Esophagus squamous epithelium (tissue), 5 donors: Measurements from ENCODE around the gene RMI2. TPM values are rescaled to one million over a fixed set of nuclear protein-coding genes. Genes with fewer than 3 reads are reported as not detected.
"Not testable (repeated sequence)": the region's sequence is repeated elsewhere in the genome, so short reads cannot be mapped to it uniquely, and the experiment has no call there.

ENCODE experiments used
- DNase-seq: peaks from one replicate; lab custom pipeline; 2025; lab: John Stamatoyannopoulos, UW
- H3K27ac ChIP-seq, 4 donors: fragments of 200-600 bp; sonication (generic); one replicate each; pipeline ENCODE4 v1.5.1; 2016 to 2019; ENCODE audit warnings: mild to moderate bottlenecking in 1 of 4
- H3K27me3 ChIP-seq, 4 donors: fragments of 200-600 bp; sonication (generic); 1 replicate in 3 of 4; 2 replicates in 1 of 4; pipeline versions ENCODE4 v1.5.1 to v1.6.0; 2017 to 2021; ENCODE audit warnings: antibody characterized with exemption in 1 of 4
- H3K36me3 ChIP-seq, 3 donors: fragments of 200-600 bp; sonication (generic); one replicate each; pipeline ENCODE4 v1.5.1; 2016 to 2019
- H3K4me1 ChIP-seq, 3 donors: fragments of 200-600 bp; sonication (generic); one replicate each; pipeline ENCODE4 v1.5.1; 2017 to 2019
- H3K4me3 ChIP-seq, 4 donors: fragments of 200-600 bp; sonication (generic); 1 replicate in 3 of 4; 2 replicates in 1 of 4; pipeline ENCODE4 v1.5.1; 2016 to 2019; ENCODE audit warnings: mild to moderate bottlenecking in 2 of 4, moderate library complexity in 1 of 4
- H3K9me3 ChIP-seq, 3 donors: fragments of 200-600 bp; sonication (generic); one replicate each; pipeline ENCODE4 v1.5.1; 2016 to 2019
- CTCF ChIP-seq, 6 experiments: fragments of 450-650 bp in 4 of 6; fragments of 200-600 bp in 2 of 6; sonication (generic) in 2 of 6; IDR thresholded peaks; one replicate each; pipeline ENCODE4 v1.5.1; 2016 to 2019; ENCODE audit warnings: antibody characterized with exemption in 6 of 6, mild to moderate bottlenecking in 4 of 6, moderate library complexity in 4 of 6
- POLR2A ChIP-seq, 4 donors: fragments of 450-650 bp; IDR thresholded peaks; one replicate each; pipeline ENCODE4 v1.6.1; 2017; ENCODE audit warnings: antibody characterized with exemption in 4 of 4, mild to moderate bottlenecking in 4 of 4, moderate library complexity in 3 of 4
- WGBS, 2 donors: methylation state at CpG; one replicate each; pipeline ENCODE4 v1.1.5; 2018; 5-methylcytosine and 5-hydroxymethylcytosine counted together
- intact Hi-C: fragments of 100-400 bp; cut with DNase I; formaldehyde crosslinking; loops from one replicate; pipeline ENCODE4 v1.15.0; 2022
- total RNA-seq, 4 donors: library from RNA; depleted of rRNA; stranded (reverse); fragments of >200 nt; gene quantifications; one replicate each; pipeline ENCODE4 v1.1.0, GENCODE V29; 2016
- donor health status: DM: yes; HTN: yes; CAD: no.

RMI2 gene
- total RNA-seq, 4 donors from 2014 or later = 4.6 to 12.0 (median 8.1) TPM

- peaks cover 0 to 24% (median 6%) of the 10 kb centered on the region in 3 donors for H3K4me1 ChIP-seq
- no peak overlapping the region for H3K4me3 ChIP-seq
- no peaks in the 10 kb centered on the region for H3K9me3 ChIP-seq
- H3K27ac ChIP-seq = no peak overlapping the region
- no peak for DNase-seq
- H3K36me3 ChIP-seq = no peaks in the 10 kb centered on the region
- TF ChIP-seq CTCF (IDR thresholded peaks at IDR 0.05) = no peak
- no peak for TF ChIP-seq POLR2A (IDR thresholded peaks at IDR 0.05)
- intact Hi-C loops = loop anchor here (10.0 kb wide), 1 partner anchor 403 kb away; no protein-coding TSS in a partner anchor
- WGBS, 2 donors = 65 to 86% methylated on average over 3 to 5 of the region's 5 CpGs
- H3K27me3 ChIP-seq = no peaks in the 10 kb centered on the region
Measured at GRCh38 chr16:11367483-11367906, 22.2 kb downstream of the RMI2 start.

GRCh38 chr16:11370084-11370931 is 25.0 kb downstream of the RMI2 start:
- no peak overlapping the region for H3K4me3 ChIP-seq
- WGBS, 2 donors = 50 to 56% methylated on average over 7 of the region's 7 CpGs
- no peaks in the 10 kb centered on the region for H3K9me3 ChIP-seq
- H3K27me3 ChIP-seq = no peaks in the 10 kb centered on the region
- no peak overlapping the region for H3K27ac ChIP-seq
- DNase-seq = no peak
- intact Hi-C loops = no loop called here
- TF ChIP-seq POLR2A (IDR thresholded peaks at IDR 0.05) (no peak), CTCF (IDR thresholded peaks at IDR 0.05) (no peak)
- H3K36me3 ChIP-seq = no peaks in the 10 kb centered on the region
- no peaks in the 10 kb centered on the region for H3K4me1 ChIP-seq

GRCh38 chr16:11370932-11371279 is 25.6 kb downstream of the RMI2 start:
- H3K4me1 ChIP-seq = not testable (repeated sequence)

GRCh38 chr16:11372073-11372828 is 27.0 kb downstream of the RMI2 start:
- Histone ChIP-seq H3K4me3 (no peak overlapping the region), H3K36me3 (no peaks in the 10 kb centered on the region), H3K9me3 (no peaks in the 10 kb centered on the region), H3K27ac (no peak overlapping the region), H3K4me1 (no peaks in the 10 kb centered on the region), H3K27me3 (no peaks in the 10 kb centered on the region)
- intact Hi-C loops = no loop called here
- WGBS, 2 donors = 80 to 84% methylated on average over 1 to 7 of the region's 10 CpGs
- DNase-seq = no peak
- TF ChIP-seq POLR2A (IDR thresholded peaks at IDR 0.05) (no peak), CTCF (IDR thresholded peaks at IDR 0.05) (no peak)

More at GRCh38 chr16:11370932-11371279, 25.6 kb downstream of the RMI2 start:
- 70 to 88% methylated on average over 5 to 13 of the region's 13 CpGs for WGBS, 2 donors
- DNase-seq, intact Hi-C loops, H3K36me3 ChIP-seq, H3K27me3 ChIP-seq, H3K27ac ChIP-seq, H3K4me3 ChIP-seq, H3K9me3 ChIP-seq: not testable (repeated sequence)

GRCh38 chr16:11372829-11373306 is 27.6 kb downstream of the RMI2 start:
- DNase-seq = no peak
- Histone ChIP-seq H3K9me3 (no peaks in the 10 kb centered on the region), H3K36me3 (no peaks in the 10 kb centered on the region), H3K4me1 (no peaks in the 10 kb centered on the region), H3K4me3 (no peak overlapping the region), H3K27ac (no peak overlapping the region), H3K27me3 (no peaks in the 10 kb centered on the region)
- WGBS, 2 donors = 71 to 83% methylated on average over 5 to 6 of the region's 6 CpGs
- intact Hi-C loops = no loop called here
- TF ChIP-seq CTCF (IDR thresholded peaks at IDR 0.05) (no peak), POLR2A (IDR thresholded peaks at IDR 0.05) (no peak)
